ENCODE results near the gene BRICD5. TPM values are rescaled to one million over a fixed set of nuclear protein-coding genes. Genes with fewer than 3 reads are reported as not detected.

The BRICD5 gene
- total RNA-seq, 1 donor from 2014 or later, result 30.2 TPM

- peaks cover 5% of the 10 kb centered on the region for H3K36me3 Mint-ChIP-seq (ENCODE audit: unreplicated experiment)
- no peak overlapping the region for H3K27ac Mint-ChIP-seq (ENCODE audit: unreplicated experiment)
- H3K4me3 Mint-ChIP-seq (ENCODE audit: unreplicated experiment), result no peak overlapping the region
- no peak for DNase-seq
- no peak for TF ChIP-seq CTCF (IDR thresholded peaks at IDR 0.05; ENCODE audit: partially characterized antibody, unreplicated experiment)
- peaks cover 3% of the 10 kb centered on the region for H3K9me3 Mint-ChIP-seq (ENCODE audit: unreplicated experiment)
- H3K4me1 Mint-ChIP-seq (ENCODE audit: low read depth, unreplicated experiment), result no peaks in the 10 kb centered on the region
- H3K27me3 Mint-ChIP-seq (ENCODE audit: unreplicated experiment), result peaks cover 24% of the 10 kb centered on the region
Observed at GRCh38 chr16:2196981-2197511, 13.6 kb downstream of the BRICD5 start.

GRCh38 chr16:2196162-2196980, 14.3 kb downstream of the BRICD5 start, which contains the start of gene CASKIN1:
Gene CASKIN1, minus strand, starts transcription at chr16:2196605. Its CDS starts 173 bp downstream, at chr16:2196432.
- peaks cover 24% of the 10 kb centered on the region for H3K27me3 Mint-ChIP-seq (ENCODE audit: unreplicated experiment)
- no peak within 1 kb of the TSS for H3K27ac Mint-ChIP-seq (ENCODE audit: unreplicated experiment)
- H3K4me3 Mint-ChIP-seq (ENCODE audit: unreplicated experiment), result peak within 1 kb of the TSS; percentile 59
- no peaks in the 10 kb centered on the region for H3K4me1 Mint-ChIP-seq (ENCODE audit: low read depth, unreplicated experiment)
- TF ChIP-seq CTCF (IDR thresholded peaks at IDR 0.05; ENCODE audit: partially characterized antibody, unreplicated experiment), result no peak
- H3K9me3 Mint-ChIP-seq (ENCODE audit: unreplicated experiment), result peaks cover 3% of the 10 kb centered on the region
- DNase-seq, result peak; percentile 58
- H3K36me3 Mint-ChIP-seq (ENCODE audit: unreplicated experiment), result peaks cover 5% of the 10 kb centered on the region

DNA sequence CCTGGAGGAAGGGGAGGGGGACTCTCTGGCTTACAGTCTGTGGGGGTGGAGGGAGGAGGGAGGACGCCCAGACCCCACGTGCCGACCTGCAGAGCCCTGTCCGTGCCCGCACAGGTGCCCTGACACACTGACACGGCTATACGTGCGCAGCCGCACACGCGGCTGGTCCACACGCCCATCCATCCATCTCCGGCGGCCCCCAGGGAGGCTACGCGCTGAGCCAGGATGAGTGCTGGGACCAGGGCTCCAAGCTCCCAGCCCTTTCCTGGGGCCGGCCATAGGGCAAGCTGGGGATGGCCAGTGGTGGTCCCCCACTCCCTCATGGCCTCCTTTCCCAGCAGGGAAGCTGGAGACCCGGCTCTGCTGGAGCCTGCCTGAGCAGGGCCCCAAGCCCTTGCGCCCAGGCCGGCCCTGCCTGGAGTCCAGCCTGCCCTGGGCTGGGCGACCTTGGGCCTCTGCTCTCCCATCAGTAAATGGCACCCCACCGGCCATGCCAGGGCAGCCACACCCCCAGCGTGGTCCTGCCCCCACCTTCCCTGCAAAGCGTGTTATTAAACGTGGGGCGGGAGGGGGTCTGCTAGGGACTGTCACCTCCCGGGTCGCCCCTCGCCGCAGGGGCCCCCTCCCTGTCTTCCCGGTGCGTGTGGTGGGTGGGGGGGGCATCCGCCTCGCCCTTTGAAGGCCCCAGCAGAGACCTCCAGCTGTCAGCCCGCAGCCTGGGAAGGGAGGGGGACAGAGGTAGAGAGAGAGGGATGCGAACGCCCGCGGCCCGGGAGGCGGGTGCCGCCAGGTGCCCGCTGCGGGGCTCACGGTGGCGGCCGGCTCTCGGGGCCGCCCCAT, 15.1 kb downstream of the BRICD5 start:
- Mint-ChIP-seq H3K4me1 (ENCODE audit: low read depth, unreplicated experiment) (no peaks in the 10 kb centered on the region), H3K36me3 (ENCODE audit: unreplicated experiment) (peaks cover 4% of the 10 kb centered on the region), H3K9me3 (ENCODE audit: unreplicated experiment) (peaks cover 3% of the 10 kb centered on the region), H3K27me3 (ENCODE audit: unreplicated experiment) (peaks cover 21% of the 10 kb centered on the region), H3K27ac (ENCODE audit: unreplicated experiment) (no peak overlapping the region), H3K4me3 (ENCODE audit: unreplicated experiment) (peak overlapping the region; percentile 59)
- peak; percentile 67 for DNase-seq
- no peak for TF ChIP-seq CTCF (IDR thresholded peaks at IDR 0.05; ENCODE audit: partially characterized antibody, unreplicated experiment)

GRCh38 chr16:2194852-2195321, 15.8 kb downstream of the BRICD5 start:
- Mint-ChIP-seq H3K9me3 (ENCODE audit: unreplicated experiment) (peaks cover 3% of the 10 kb centered on the region), H3K4me3 (ENCODE audit: unreplicated experiment) (peak overlapping the region; percentile 59), H3K4me1 (ENCODE audit: low read depth, unreplicated experiment) (no peaks in the 10 kb centered on the region), H3K36me3 (ENCODE audit: unreplicated experiment) (no peaks in the 10 kb centered on the region), H3K27ac (ENCODE audit: unreplicated experiment) (no peak overlapping the region), H3K27me3 (ENCODE audit: unreplicated experiment) (peaks cover 19% of the 10 kb centered on the region)
- peak; percentile 48 for TF ChIP-seq CTCF (IDR thresholded peaks at IDR 0.05; ENCODE audit: partially characterized antibody, unreplicated experiment)
- DNase-seq, result no peak

Measured in glutamatergic neuron (in vitro differentiated cells).